Astrocyte (in vitro differentiated cells and primary cell): ENCODE results near the gene APBB2. TPM values are rescaled to one million over a fixed set of nuclear protein-coding genes. Genes with fewer than 3 reads are reported as not detected.
A peak's percentile ranks its signal among the peaks of the same experiment; 100 is the strongest.

Source experiments
- DNase-seq: peaks from one replicate; pipeline ENCODE4 v3.0.0-alpha.2; 2010; ENCODE audit warnings: low read depth
- FAIRE-seq: peaks from 2 replicates; lab custom pipeline; 2011; peaks lifted over from hg19 to GRCh38; lab: Jason Lieb, UNC
- H2AFZ ChIP-seq: 2 replicates; pipeline ENCODE4 v1.6.0; 2012; ENCODE audit warnings: low read depth, low read length, inconsistent platforms
- H3K27ac ChIP-seq: 2 replicates; pipeline ENCODE4 v1.5.1; 2011; ENCODE audit warnings: low read depth, low read length, inconsistent platforms
- H3K27me3 ChIP-seq: 2 replicates; pipeline ENCODE4 v1.6.0; 2011; ENCODE audit warnings: low read length, inconsistent platforms; ENCODE audit not compliant: insufficient read depth
- H3K36me3 ChIP-seq: 2 replicates; pipeline ENCODE4 v1.5.1; 2011; ENCODE audit warnings: low read length, inconsistent platforms; ENCODE audit not compliant: insufficient read depth
- H3K4me1 ChIP-seq: 2 replicates; pipeline ENCODE4 v1.5.1; 2011; ENCODE audit warnings: low read length, inconsistent platforms; ENCODE audit not compliant: insufficient read depth
- H3K4me2 ChIP-seq: 2 replicates; pipeline ENCODE4 v1.6.0; 2012; ENCODE audit warnings: low read length, inconsistent platforms
- H3K4me3 ChIP-seq: 2 replicates; pipeline ENCODE4 v1.5.1; 2011; ENCODE audit warnings: low read depth, mild to moderate bottlenecking, low read length, inconsistent platforms; ENCODE audit not compliant: insufficient read depth
- H3K79me2 ChIP-seq: 2 replicates; pipeline ENCODE4 v1.6.0; 2012; ENCODE audit warnings: mild to moderate bottlenecking, low read length, inconsistent platforms; ENCODE audit not compliant: insufficient read depth
- H3K9ac ChIP-seq: 2 replicates; pipeline ENCODE4 v1.6.0; 2012; ENCODE audit warnings: mild to moderate bottlenecking, low read length, inconsistent platforms
- H3K9me3 ChIP-seq: 2 replicates; pipeline ENCODE4 v1.5.1; 2012; ENCODE audit warnings: low read depth, mild to moderate bottlenecking, low read length, inconsistent platforms; ENCODE audit not compliant: insufficient read depth
- H4K20me1 ChIP-seq: 2 replicates; pipeline ENCODE4 v1.6.0; 2012; ENCODE audit warnings: low read length, inconsistent platforms; ENCODE audit not compliant: insufficient read depth
- H3K27ac Mint-ChIP-seq: one replicate; pipeline ENCODE4 v1.8.0; 2021; ENCODE audit warnings: mild to moderate bottlenecking, mixed read lengths; ENCODE audit not compliant: unreplicated experiment
- H3K27me3 Mint-ChIP-seq: one replicate; pipeline ENCODE4 v1.8.0; 2021; ENCODE audit warnings: low read depth, mixed read lengths; ENCODE audit not compliant: unreplicated experiment
- H3K36me3 Mint-ChIP-seq: one replicate; pipeline ENCODE4 v1.8.0; 2021; ENCODE audit warnings: low read depth, mixed read lengths; ENCODE audit not compliant: unreplicated experiment
- H3K4me1 Mint-ChIP-seq: one replicate; pipeline ENCODE4 v1.8.0; 2021; ENCODE audit warnings: low read depth, mixed read lengths; ENCODE audit not compliant: unreplicated experiment
- H3K4me3 Mint-ChIP-seq: one replicate; pipeline ENCODE4 v1.8.0; 2021; ENCODE audit warnings: mild to moderate bottlenecking, moderate library complexity, mixed read lengths; ENCODE audit not compliant: unreplicated experiment
- H3K9me3 Mint-ChIP-seq: one replicate; pipeline ENCODE4 v1.8.0; 2021; ENCODE audit warnings: mild to moderate bottlenecking, mixed read lengths; ENCODE audit not compliant: unreplicated experiment
- EZH2 ChIP-seq: IDR thresholded peaks from 2 replicates; pipeline ENCODE4 v1.6.1; 2012; ENCODE audit warnings: mild to moderate bottlenecking, low read length, inconsistent platforms; ENCODE audit not compliant: insufficient read depth
- total RNA-seq: library from RNA; stranded (reverse); gene quantifications from 2 replicates; pipeline ENCODE4 v1.2.1, GENCODE V29; 2021
- TF ChIP-seq, protein P1 (sequence below): IDR thresholded peaks from 2 replicates; pipeline ENCODE4 v1.5.1; 2011; ENCODE audit warnings: low read depth, mild to moderate bottlenecking, inconsistent platforms, low read length, moderate library complexity; ENCODE audit not compliant: insufficient read depth

APBB2 gene
- total RNA-seq, 1 donor from 2014 or later = 173 TPM

DNA sequence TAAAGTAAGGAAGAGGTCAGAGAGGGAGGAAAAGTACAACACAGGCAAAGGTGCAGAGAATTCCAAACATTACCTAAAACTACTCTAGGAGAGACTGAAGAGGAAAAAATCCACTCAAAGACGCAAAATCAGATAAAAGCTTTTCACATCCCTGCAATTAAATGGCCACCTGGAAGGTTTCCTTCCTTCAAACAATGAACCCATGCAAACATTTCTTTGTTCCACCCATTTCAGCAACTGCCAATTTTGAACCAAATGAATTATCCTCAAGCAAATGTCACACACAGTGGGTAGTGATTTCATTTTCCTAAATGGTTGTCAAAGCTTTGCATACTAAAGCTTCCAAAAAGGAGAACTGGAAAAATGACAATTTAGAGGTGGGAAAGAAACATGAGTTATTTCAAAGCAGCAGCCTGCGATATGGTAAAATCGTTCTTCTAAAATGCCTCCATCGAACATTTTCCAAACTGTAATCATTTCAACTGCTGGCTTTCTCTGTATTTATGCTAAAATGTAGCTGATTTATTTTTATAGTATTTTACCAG is 45.0 kb downstream of the APBB2 start:
- H4K20me1 ChIP-seq = peaks cover 19% of the 10 kb centered on the region
- FAIRE-seq (no peak), DNase-seq (no peak)
- H3K79me2 ChIP-seq = peaks cover 89% of the 10 kb centered on the region
- H3K9ac ChIP-seq = no peak overlapping the region
- H3K4me1 Mint-ChIP-seq = peaks cover 41% of the 10 kb centered on the region
- no peak overlapping the region for H3K4me2 ChIP-seq
- no peak overlapping the region for H3K4me3 Mint-ChIP-seq
- H3K27ac Mint-ChIP-seq = peak overlapping the region; percentile 62
- H3K36me3 Mint-ChIP-seq = peaks cover 27% of the 10 kb centered on the region
- H3K27ac ChIP-seq = no peak overlapping the region
- no peaks in the 10 kb centered on the region for H3K4me1 ChIP-seq
- H2AFZ ChIP-seq = no peak overlapping the region
- TF ChIP-seq EZH2 = no peak
- TF ChIP-seq, protein P1, sequence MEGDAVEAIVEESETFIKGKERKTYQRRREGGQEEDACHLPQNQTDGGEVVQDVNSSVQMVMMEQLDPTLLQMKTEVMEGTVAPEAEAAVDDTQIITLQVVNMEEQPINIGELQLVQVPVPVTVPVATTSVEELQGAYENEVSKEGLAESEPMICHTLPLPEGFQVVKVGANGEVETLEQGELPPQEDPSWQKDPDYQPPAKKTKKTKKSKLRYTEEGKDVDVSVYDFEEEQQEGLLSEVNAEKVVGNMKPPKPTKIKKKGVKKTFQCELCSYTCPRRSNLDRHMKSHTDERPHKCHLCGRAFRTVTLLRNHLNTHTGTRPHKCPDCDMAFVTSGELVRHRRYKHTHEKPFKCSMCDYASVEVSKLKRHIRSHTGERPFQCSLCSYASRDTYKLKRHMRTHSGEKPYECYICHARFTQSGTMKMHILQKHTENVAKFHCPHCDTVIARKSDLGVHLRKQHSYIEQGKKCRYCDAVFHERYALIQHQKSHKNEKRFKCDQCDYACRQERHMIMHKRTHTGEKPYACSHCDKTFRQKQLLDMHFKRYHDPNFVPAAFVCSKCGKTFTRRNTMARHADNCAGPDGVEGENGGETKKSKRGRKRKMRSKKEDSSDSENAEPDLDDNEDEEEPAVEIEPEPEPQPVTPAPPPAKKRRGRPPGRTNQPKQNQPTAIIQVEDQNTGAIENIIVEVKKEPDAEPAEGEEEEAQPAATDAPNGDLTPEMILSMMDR = no peak
- peaks cover 3% of the 10 kb centered on the region for H3K9me3 Mint-ChIP-seq
- no peak overlapping the region for H3K4me3 ChIP-seq
- no peaks in the 10 kb centered on the region for H3K27me3 ChIP-seq
- H3K9me3 ChIP-seq = no peaks in the 10 kb centered on the region
- H3K27me3 Mint-ChIP-seq = no peaks in the 10 kb centered on the region
- H3K36me3 ChIP-seq = no peaks in the 10 kb centered on the region

DNA sequence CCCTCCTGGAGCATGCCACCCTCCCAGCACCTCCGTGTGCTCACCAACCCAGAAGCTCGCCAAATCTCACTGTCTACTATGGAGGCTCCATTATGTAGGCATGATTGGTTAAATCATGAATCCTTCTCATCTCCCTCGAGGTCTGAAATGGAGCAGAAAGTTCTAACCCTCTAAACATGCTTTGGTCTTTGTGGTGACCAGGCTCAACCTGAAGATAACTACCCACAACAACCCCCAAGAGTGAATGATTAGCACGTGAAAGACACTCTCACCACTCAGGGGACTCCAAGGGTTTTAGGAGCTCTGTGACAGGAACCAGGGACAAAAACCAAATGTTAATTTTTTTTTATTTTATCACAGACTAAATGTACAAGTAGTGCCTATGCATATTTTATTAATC is 47.2 kb downstream of the APBB2 start:
- Histone ChIP-seq H3K4me1 (no peaks in the 10 kb centered on the region), H3K27me3 (no peaks in the 10 kb centered on the region), H2AFZ (no peak overlapping the region), H3K4me3 (no peak overlapping the region), H3K4me2 (no peak overlapping the region), H3K36me3 (no peaks in the 10 kb centered on the region), H3K9me3 (no peaks in the 10 kb centered on the region), H3K9ac (no peak overlapping the region), H4K20me1 (peaks cover 19% of the 10 kb centered on the region), H3K79me2 (peaks cover 89% of the 10 kb centered on the region), H3K27ac (no peak overlapping the region)
- Mint-ChIP-seq H3K9me3 (peaks cover 4% of the 10 kb centered on the region), H3K4me1 (peaks cover 27% of the 10 kb centered on the region), H3K36me3 (peaks cover 27% of the 10 kb centered on the region), H3K27me3 (no peaks in the 10 kb centered on the region), H3K4me3 (no peak overlapping the region), H3K27ac (peak overlapping the region; percentile 8)
- DNase-seq (no peak), FAIRE-seq (peak; percentile 32)
- TF ChIP-seq, protein P1 = no peak
- no peak for TF ChIP-seq EZH2

DNA sequence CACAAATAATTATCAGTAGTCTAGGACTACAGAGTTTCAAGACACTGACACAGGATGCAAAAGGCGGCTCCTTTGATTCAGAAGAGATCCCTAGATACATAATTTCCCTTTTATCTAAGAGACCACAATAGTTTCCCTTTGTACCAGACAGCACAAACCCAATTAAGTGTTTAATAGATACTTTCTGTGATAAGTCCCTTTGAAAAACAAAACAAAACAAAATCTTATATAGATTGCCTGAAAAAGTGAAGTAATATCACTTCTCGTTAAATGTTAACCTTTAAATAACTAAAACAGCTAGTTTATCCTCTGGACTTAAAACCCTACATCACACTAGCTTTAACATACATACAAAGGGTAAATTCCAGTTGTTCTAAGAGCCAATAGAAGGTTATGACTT is 49.9 kb downstream of the APBB2 start:
- DNase-seq (no peak), FAIRE-seq (no peak)
- H3K36me3 ChIP-seq = no peaks in the 10 kb centered on the region
- H3K9me3 ChIP-seq = no peaks in the 10 kb centered on the region
- H3K9ac ChIP-seq = no peak overlapping the region
- H3K9me3 Mint-ChIP-seq = peaks cover 4% of the 10 kb centered on the region
- H3K27ac Mint-ChIP-seq = peak overlapping the region; percentile 72
- H3K27ac ChIP-seq = no peak overlapping the region
- no peak overlapping the region for H3K4me3 ChIP-seq
- no peaks in the 10 kb centered on the region for H3K27me3 Mint-ChIP-seq
- H3K36me3 Mint-ChIP-seq = peaks cover 19% of the 10 kb centered on the region
- peaks cover 43% of the 10 kb centered on the region for H3K4me1 Mint-ChIP-seq
- H4K20me1 ChIP-seq = peaks cover 18% of the 10 kb centered on the region
- TF ChIP-seq, protein P1 = no peak
- TF ChIP-seq EZH2 = no peak
- H3K4me1 ChIP-seq = peaks cover 21% of the 10 kb centered on the region
- H3K27me3 ChIP-seq = no peaks in the 10 kb centered on the region
- H3K4me3 Mint-ChIP-seq = no peak overlapping the region
- H3K79me2 ChIP-seq = peaks cover 74% of the 10 kb centered on the region
- no peak overlapping the region for H3K4me2 ChIP-seq
- H2AFZ ChIP-seq = no peak overlapping the region
